ENCODE results near the gene KCNH6.

KCNH6 gene

DNA sequence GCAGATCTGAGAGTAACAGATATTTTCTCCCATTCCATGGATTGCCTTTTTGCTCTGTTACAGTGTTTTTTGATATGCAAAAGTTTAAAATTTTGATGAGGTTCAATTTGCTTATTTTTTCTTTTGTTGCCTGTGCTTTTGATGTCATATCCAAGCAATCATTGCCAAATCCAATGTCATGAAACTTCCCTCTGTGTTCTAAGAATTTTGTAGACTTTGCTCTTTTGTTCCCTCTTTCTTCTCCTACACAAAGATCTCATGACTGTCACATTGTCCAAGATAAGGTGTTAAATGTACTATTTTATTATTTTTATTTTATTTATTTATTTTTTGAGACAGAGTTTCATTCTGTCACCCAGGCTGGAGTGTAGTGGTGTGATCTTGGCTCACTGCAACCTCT lies 18.9 kb upstream of the KCNH6 start:
- DNase-seq = no peak

DNA sequence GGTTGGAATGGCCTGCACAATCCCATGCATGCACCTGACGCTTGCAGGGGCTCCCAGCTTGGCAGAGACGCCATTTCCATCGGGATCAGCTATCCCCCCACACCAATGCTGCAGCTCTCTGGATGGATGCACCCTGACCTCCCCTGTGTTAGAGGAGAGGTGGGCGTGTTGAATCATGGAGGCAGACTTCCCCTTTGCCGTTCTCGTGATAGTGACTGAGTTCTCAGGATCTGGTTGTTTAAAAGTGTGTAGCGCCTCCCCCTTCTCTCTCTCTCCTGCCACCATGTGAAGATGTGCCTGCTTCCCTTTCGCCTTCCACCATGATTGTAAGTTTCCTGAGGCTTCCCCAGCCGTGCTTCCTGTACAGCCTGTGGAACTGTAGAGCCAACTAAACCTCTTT lies 17.8 kb upstream of the KCNH6 start:
- DNase-seq = no peak

DNA sequence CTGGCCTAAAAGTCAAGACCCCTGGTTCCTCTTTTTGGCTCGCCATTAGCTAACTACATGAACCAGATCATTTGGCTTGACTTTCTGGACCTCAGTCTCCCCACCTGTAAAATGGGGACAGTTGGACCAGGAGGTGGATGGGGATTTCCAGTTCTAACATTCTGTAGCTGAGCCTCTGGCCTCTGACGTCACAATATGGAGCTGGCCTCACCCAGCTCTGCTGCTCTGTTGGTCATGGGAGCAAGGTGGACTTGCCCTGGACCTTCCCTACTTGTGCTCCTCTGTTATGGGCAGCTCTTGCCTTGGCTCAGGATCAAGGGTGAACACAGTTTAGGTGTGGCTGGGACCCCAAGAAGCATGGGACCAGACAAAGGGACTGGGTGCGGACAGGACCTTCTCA lies 16.5 kb upstream of the KCNH6 start:
- no peak for DNase-seq

DNA sequence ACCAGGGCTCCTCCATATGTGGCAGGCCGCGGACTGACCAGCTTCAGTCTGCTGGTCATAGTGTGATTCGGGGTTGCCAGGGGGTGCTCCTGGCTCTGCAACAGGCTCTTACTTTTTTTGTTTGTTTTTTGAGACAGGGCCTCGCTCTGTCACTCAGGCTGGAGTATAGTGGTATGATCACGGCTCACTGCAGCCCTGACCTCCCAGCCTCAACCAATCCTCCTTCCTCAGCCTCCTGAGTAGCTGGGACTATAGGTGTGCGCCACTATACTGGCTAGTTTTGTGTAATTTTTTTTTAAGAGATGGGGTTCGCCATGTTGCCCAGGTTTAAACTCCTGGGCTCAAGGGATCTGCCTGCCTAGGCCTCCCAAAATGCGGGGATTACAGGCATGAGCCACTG lies 11.8 kb upstream of the KCNH6 start:
- no peak for DNase-seq

DNA sequence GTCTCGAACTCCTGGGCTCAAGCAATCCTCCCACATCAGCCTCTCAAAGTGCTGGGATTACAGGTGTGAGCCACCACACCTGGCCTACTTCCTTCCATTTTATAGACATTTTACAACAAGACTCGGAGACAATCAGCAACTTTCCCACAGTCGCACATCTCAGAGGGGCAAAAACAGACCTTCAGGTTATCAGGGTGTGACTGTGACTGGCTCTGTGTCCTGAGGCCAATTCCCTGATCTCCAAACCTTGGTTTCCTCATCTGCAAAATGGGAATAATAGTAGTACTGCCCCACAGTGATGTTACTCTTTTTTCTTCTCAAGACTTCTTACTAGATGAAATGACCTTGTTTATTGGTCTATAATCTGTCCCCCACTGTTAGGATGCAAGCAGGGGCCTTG lies 10.8 kb upstream of the KCNH6 start:
- no peak for DNase-seq

DNA sequence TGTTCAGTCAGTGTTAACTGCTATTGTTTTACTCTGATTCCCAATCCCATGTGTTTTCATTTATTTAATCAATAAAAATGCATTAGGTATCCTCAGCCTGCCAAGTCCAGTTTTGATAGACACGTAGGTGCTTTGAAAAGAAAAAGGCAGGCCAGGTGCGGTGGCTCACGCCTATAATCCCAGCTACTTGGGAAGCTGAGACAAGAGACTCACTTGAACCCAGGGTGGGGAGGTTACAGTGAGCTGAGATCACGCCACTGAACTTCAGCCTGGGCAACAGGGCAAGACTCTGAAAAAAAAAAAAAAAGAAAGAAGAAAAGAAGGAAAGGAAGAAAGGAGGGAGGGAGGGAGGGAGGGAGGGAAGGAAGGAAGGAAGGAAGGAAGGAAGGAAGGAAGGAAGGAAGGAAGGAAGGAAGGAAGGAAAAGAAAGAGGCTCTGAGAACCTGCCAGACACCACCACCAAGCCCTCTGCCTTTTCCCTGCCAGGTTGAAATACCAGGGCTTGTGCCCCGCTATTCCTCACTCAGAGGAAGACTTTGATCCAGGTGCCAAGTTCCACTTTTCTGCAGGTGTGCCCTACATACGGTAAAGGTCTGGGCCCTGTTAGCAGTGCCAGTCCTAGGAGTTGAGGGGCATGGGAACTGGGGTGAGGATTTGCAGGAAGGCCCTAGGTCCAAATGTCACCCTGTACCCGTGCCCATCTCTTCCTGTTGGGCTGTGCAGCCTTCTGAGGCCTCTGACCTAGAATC lies 10.1 kb upstream of the KCNH6 start:
- no peak for DNase-seq

DNA sequence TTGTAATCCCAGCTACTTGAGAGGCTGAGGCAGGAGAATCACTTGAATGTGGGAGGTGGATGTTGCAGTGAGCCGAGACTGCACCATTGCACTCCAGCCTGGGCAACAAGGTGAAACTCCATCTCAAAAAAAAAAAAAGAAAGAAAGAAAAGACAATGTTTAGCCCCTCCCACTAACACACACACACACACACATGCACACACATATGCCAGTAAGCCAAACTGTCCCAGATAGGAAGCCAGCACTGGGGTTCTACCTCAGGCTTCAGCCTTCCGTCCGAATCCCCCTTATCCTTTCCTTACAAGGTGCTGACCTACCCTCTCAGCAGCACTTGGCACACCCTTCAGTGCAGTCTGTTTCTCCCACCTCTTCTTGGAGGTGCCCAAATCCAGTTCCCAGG lies 8.7 kb upstream of the KCNH6 start:
- DNase-seq = no peak

DNA sequence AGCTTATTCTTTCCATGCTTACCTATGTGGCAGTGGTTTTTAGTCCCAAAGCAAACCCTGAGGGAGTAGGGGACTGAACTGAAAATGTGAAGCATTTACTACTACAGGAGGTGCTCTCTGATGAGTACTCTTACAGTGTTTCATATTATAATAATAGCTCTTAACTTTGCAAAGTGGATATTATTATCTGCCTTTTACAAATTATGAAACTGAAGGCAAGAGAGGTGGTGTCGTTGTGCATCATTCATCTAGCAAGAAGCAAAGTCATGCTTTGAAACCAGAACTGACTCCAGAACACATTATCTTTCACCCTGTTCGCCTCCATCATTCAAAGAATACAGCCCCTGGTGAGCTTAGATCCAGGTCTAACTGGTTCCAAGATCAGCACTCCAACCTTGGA lies 8.2 kb upstream of the KCNH6 start:
- no peak for DNase-seq

DNA sequence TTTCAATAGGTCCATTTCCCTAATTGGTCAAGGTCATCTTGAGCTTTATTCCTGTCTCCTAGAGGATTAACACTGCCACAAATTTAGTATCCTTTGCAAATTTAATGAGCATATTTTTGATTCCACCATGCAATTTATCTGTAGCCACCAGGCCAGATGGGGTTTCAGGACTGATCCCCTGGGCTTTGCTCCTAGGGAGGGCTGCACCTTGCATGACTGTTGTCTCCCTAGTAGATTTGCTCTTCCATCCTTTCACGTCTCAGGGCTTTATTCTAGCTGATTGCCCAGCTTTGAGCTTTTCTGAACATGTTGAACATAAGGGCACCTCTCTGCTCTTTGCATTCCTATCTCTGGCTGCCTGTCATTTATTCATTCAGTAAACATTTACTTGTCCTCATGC lies 7.7 kb upstream of the KCNH6 start:
- DNase-seq = no peak

DNA sequence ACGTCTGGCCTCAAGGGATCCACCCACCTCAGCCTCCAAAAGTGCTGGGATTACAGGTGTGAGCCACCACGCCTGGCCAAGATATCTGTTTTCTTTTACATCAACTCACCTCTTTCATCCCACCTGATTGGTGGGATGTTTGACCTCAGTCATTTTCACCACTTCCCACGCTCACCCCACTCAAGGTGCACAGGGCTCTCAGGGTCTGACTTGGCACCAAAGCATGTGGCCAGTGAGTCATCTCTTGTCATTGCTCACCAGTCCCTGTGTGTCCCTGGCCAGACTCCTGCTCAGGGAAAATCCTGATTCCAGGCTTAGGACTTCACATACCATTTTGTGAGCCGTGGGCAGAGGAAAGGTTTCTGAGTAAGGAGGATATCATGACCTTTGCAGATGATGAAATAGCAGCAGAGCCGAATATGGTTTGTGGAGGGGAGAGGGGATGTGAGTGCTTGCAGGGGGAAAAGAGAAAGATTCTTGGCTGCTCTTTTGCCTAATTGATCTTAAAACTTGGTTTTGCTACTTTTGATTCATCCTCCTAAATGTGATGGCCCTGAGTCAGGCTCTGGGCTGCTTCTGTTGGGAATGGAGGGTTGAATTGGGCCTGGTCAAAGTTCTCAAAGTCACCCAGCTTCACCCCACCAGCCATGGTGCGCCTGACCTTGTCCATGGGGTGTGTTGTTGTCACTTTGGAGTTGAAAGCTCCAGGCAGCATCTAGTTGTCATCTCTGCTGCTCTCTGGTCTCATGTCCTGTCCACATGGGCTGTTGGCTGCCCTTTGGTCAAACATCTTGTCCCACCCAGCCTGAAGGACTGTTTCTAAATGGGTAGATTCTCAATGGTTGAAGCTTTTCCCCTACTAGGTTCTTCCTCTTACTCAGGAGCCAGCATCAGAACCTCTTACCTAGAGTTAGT lies 6.0 kb upstream of the KCNH6 start:
- no peak for DNase-seq

DNA sequence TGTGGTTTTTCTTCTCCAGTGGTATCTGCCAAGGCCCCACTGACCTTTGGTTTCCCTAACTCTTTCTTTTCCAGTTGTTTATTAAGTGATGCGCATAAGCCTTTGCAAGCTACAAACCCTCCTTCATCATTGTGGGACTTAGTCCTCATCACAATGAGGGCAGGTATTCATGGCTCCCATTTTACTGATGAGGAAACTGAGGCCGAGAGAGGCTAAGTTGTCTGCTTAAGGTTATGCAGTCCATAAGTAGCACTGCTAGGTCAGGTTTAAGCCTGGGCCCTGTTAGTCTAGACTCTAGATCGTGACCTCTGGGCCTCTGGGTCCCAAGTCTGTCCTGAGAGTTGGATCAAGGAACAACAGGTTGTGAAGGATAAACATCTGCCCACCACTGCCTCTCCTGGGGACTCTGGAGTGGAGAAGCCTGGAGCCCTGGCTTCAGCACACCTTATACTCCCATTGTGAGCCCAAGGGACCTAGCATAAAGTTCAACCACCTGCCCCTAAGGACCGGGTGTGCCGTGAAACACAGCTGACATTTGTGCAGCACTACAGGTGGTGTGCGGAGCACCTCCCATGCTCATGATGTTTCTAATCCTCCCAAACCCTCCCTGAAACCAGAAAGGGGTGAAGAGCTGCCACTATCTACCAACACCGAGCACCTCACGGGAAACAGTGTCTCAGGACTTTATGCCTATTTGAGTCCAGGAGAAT lies 5.2 kb upstream of the KCNH6 start:
- no peak for DNase-seq

DNA sequence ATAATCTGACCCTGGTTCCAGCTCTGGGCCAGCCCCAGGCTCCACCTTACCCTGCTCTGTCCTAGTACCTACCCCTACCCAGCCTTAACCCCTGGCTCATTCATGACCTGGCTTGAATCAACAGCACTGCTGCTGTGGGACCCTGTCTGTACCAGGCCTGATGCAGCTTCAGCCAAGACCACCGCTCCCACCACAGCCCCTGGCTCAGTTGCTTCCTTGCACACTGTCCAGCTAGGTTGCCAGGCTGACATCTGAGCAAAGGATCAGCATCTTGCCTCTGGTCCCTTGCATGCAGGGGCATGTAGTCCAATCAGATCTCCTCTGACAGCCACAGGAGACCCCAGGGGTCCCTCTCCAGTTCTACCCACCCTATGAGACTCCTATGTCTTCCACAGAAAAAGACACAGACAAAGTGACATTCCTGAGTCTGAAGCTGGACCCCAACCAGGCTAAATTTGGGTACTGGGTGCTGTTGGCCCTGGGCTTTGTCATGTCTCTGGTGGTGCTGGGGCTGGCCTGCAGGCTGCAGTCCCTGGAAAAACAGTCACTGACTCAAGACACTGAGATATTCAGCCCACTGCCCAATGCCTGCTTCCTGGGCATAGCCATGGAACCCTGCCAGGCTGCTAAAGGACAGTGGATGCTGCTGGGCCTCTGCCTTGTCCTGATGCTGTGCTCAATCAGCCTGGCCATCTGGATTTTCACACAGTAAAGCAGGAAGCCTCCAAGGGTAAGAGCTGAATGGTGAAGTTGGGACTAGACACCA lies 3.9 kb upstream of the KCNH6 start:
- no peak for DNase-seq

DNA sequence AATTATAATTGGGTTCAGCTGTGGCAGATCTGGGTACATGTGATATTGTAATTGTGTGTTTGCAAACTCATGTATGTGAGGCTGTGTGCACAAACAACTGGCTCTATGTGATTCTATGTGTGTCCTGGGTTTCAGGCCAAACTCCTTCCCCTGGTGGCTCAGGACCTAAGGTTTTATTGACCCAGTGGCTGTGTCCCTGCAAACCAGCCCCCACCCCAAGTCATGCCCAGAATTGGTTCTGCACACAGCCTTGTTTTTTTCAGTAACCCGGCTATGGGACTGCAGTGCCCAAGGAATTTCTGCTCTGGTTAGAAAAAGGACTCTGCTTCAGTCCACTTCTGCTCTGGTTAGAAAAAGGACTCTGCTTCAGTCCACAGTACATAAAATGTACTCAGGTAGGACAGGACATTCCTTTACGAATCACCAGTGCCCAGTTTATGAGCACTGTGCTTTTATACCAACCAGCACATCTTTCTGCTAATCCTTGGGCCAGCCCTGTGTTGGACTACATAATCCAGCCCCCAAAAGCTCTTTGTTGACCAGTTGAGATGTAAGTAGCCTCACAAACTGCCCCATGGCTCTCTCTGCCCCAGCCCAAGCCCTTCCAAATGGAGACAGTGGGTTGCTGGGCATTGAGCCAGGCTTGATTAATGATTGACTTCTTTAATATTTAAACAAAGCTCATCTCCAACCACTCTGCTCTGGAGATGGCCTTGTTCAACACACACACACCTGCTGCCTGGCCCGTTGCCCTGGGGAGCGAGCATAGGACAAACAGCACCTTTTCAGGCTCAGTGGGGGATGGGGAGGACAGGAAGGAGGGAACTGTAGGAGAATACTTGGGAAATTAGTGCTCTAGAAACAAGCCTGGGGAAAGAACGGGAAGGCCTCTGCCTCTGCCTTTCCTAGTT lies 2.9 kb upstream of the KCNH6 start:
- no peak for DNase-seq

DNA sequence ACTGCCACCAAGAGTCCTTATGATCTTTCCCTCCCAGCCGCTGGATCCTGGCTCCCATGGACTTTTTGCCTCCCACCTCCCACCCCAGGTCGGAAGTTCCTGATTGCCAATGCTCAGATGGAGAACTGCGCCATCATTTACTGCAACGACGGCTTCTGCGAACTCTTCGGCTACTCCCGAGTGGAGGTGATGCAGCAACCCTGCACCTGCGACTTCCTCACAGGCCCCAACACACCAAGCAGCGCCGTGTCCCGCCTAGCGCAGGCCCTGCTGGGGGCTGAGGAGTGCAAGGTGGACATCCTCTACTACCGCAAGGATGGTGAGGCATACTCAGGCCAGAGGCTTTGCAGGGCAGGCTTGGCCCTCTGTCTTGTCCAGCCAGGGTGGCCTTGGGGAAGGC lies 893 bp downstream of the KCNH6 start:
- no peak for DNase-seq

DNA sequence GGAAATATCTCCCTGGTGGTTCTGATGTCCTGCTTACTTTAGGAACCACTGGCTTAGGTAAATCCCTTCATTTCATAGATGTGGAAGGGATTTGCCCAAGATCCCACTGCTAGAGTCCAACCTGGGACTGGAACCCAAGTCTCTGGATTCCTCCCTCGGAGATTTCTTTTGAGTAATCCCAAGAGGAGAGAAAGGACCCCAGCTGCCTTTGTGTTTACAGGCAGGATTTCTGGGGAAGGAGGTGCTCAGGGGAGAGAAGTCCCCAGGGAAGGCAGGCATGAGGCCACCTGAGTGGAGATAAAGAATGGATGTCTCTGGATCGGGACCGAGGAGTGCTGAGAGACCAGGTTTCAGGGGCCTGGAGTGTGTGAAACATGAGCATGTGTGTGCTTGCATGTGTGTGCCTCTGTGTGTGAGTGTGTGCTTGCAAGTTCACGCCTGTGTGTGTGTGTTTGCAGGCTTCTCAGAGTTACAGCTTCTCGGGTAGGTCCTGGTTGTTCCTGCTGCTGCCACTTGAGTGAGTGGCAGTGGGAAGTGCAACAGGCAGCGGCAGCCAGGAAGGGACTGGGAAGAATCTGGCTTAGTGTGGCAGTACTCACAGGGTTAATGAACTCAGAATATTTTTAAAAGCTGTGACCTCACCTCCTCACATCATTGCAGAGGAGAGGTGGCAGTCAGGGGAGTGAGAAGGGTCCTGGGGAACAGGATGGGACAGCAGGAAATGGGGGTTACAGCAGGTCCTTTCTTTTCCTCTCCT lies 2.2 kb downstream of the KCNH6 start:
- DNase-seq = no peak

DNA sequence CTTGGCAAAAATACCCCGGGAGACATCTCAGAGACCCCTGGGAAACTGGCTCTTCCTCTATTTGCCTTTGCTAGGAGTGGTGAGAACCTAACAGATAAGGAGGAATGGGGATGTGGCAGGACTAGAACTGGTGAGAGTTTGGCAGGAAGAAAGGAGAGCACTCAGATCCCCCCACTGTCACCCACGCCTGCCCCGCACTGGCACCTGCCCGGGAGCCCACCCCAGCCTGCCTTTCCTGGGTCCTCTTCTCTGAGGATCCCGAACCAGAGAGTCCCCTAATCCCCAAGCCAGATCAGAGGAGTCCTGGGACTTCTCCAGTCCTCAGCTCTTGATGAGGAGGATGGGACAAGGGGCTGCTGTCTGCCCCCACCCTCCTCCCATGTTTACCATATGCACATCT lies 3.7 kb downstream of the KCNH6 start:
- DNase-seq = no peak

DNA sequence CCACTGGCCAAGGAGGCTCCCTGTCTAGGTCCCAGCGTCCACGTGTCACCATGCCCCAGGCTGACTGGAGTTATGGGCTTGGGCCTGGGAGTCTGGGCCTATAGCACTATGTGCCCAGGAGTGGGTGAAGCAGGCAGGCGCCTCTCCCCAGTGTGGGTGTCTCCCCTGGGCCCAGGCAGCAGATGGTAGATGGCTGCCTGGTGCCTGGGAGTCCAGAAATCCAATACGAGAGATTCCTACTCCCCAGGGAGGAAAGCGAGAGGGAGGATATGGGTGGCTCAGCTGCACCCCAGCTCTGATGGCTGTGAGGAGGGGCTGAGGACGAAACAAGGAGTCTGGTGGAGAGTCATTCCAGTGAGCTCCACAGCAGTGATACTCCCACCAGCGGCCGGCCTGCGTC lies 5.0 kb downstream of the KCNH6 start:
- DNase-seq = no peak

DNA sequence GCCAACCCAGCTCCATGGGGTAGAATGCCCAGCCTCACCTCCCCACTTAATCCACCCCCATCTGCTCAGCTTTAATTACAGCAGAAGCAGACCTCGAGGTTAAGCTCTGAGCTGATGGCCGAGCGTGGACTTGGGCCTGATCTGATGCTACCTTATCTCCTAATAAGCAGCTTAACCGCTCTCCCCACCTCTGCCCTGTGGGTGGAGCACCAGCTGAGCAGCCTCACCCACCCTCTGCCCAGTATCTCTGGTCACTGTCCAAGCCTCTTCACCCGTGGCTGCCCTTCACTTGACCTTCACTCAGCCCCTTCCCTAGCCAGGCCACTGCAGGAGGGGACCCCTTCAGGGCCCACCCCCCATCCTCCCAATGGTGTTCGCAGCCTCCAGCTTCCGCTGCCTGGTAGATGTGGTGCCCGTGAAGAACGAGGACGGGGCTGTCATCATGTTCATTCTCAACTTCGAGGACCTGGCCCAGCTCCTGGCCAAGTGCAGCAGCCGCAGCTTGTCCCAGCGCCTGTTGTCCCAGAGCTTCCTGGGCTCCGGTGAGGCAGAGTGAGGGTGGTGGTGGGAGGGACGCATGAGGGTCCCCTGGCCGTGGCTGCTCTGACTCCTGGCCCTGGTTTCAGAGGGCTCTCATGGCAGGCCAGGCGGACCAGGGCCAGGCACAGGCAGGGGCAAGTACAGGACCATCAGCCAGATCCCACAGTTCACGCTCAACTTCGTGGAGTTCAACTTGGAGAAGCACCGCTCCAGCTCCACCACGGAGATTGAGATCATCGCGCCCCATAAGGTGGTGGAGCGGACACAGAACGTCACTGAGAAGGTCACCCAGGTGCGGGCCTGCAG lies 6.8 kb downstream of the KCNH6 start:
- DNase-seq = no peak

DNA sequence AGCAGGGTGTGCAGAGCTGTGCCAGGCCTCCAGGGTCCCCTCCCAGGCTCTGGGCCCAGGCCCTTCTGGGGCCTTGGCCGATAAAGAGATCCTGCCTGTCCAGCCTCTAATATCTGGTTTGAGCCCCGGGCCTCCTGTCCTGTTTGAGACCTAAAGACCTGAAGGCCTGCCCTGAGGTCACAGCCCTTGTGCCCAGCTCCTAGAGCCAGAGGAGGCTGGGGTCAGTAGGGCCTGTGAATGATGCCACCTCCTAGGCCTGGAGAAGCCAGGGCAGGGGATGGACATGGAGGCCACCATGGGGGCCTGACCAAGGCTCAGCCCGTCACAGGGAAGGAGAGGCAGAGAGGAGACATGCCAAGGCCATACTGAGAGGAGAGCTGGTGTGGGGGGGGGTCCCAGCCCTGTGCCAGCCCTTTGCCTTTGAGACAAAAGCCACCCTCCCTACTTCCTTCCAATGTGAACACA lies 7.4 kb downstream of the KCNH6 start:
- no peak for DNase-seq

Measured in amygdala (tissue), 56 donors.